Pancreas (tissue), 10 donors: ENCODE measurements around the gene KLF15. TPM values are rescaled to one million over a fixed set of nuclear protein-coding genes. Genes with fewer than 3 reads are reported as not detected.

Experiments used
- ATAC-seq, 4 donors: fragments of 200-7000 bp; cut with Tn5 transposase; one replicate each; pipeline versions ENCODE4 v1.8.0 to v1.9.1; 2020; ENCODE audit warnings: mild to moderate bottlenecking in 4 of 4, moderate library complexity in 4 of 4
- DNase-seq, 6 donors: peaks; one replicate each; pipeline ENCODE4 v3.0.0-alpha.2; 2020
- FAIRE-seq: peaks from 2 replicates; lab custom pipeline; 2012; peaks lifted over from hg19 to GRCh38; lab: Jason Lieb, UNC
- H3K27ac ChIP-seq, 4 donors: fragments of 200-600 bp; sonication (generic); 1 replicate in 3 of 4; 2 replicates in 1 of 4; pipeline versions ENCODE4 v1.5.0 to v1.8.0; 2020
- H3K27me3 ChIP-seq, 4 donors: fragments of 200-600 bp; one replicate each; pipeline ENCODE4 v1.8.0; 2021
- H3K36me3 ChIP-seq, 3 donors: fragments of 200-600 bp; sonication (generic) in 1 of 3; one replicate each; pipeline versions ENCODE4 v1.5.0 to v1.8.0; 2020 to 2021
- H3K4me1 ChIP-seq, 3 donors: fragments of 200-600 bp; one replicate each; pipeline ENCODE4 v1.8.0; 2021
- H3K4me3 ChIP-seq, 4 donors: fragments of 200-600 bp; sonication (generic) in 2 of 4; one replicate each; pipeline versions ENCODE4 v1.5.0 to v1.8.0; 2020 to 2021
- H3K9me3 ChIP-seq, 4 donors: fragments of 200-600 bp; one replicate each; pipeline ENCODE4 v1.8.0; 2021
- WGBS, 2 donors: extraction: QIAGEN DNeasy Blood & Tissue Kit; methylation state at CpG; one replicate each; pipeline ENCODE4 v1.1.7; 2013; 5-methylcytosine and 5-hydroxymethylcytosine counted together
- intact Hi-C, 3 donors: fragments of 100-400 bp; cut with DNase I; formaldehyde crosslinking; loops; one replicate each; pipeline versions ENCODE4 v1.11.1 to v1.14.2; 2022
- polyA plus RNA-seq, 2 donors: library from polyadenylated mRNA; stranded (reverse); fragments of 200-250 nt; gene quantifications; one replicate each; pipeline ENCODE4 v1.2.3, GENCODE V29; 2013
- total RNA-seq, 6 donors: library from RNA; stranded (reverse); fragmentation: NEBNext Ultra II Directional in 4 of 6; extraction: Animal tissue kit (Norgen Biotek cat#: 25700) in 4 of 6; gene quantifications; one replicate each; pipeline versions ENCODE4 v1.2.1 to v1.2.4, GENCODE V29; 2021 to 2023
- TF ChIP-seq, protein P1 (sequence below), 4 donors: fragments of 200-600 bp; sonication (generic) in 3 of 4; IDR thresholded peaks; one replicate each; pipeline versions ENCODE4 v1.5.0 to v1.8.0; 2021; ENCODE audit warnings: antibody characterized with exemption in 4 of 4
- donor health status: healthy with polysubstance abuse.
- donor health status: DM: no; HTN: no; CAD: no; lungs with moderate emphysema.
- donor health status: DM: no; HTN: no; CAD: no.
- donor health status: control.
- donor health status: control.
- donor health status: Bipolar disorder and iron deficiency.
- donor health status: DM: yes; HTN: yes; CAD: no.
- donor health status: DM: no; HTN: no; CAD: no.
- donor health status: DM: no; HTN: no; CAD: no.
- donor health status: DM: yes; HTN: yes; CAD: no.

Gene KLF15
- total and polyA plus RNA-seq, 8 donors: 11.3 to 38.3 (median 26.8) TPM

DNA sequence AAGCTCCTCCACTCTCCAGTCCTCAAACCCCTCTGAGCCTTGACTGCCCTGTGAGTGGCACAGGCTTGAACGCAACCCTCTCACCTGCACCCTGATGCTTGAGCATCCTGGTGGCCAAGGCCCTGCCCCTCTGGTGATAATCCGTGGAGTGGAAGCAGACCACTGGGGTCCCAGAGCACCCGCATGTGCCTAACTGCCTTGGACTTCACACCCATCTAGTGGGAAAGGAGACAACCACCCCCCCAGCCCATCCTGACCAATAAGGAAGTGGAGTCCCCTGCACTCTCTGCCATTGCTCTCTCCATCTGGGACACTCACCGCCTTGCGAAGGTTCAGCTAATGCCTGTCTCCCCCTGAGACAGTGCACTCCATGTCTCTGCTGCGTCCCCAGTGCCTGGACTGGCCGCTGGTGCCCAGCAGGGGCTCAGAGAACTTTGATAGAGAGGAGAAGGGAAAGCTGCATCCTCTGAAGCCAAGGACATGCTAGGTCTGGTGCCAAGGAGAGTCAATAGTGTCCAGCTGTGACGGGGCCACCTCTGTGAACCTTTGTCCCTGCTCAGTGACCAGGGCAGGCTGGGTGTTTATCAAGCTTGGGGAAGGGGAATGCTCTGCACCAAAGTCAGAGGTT is 3.4 kb downstream of the KLF15 start:
- peak overlapping the region in 1 of 4 donors; percentile 95 for H3K4me3 ChIP-seq
- 66 to 69% methylated on average over 8 of the region's 8 CpGs for WGBS, 2 donors
- no peak overlapping the region for H3K27ac ChIP-seq

DNA sequence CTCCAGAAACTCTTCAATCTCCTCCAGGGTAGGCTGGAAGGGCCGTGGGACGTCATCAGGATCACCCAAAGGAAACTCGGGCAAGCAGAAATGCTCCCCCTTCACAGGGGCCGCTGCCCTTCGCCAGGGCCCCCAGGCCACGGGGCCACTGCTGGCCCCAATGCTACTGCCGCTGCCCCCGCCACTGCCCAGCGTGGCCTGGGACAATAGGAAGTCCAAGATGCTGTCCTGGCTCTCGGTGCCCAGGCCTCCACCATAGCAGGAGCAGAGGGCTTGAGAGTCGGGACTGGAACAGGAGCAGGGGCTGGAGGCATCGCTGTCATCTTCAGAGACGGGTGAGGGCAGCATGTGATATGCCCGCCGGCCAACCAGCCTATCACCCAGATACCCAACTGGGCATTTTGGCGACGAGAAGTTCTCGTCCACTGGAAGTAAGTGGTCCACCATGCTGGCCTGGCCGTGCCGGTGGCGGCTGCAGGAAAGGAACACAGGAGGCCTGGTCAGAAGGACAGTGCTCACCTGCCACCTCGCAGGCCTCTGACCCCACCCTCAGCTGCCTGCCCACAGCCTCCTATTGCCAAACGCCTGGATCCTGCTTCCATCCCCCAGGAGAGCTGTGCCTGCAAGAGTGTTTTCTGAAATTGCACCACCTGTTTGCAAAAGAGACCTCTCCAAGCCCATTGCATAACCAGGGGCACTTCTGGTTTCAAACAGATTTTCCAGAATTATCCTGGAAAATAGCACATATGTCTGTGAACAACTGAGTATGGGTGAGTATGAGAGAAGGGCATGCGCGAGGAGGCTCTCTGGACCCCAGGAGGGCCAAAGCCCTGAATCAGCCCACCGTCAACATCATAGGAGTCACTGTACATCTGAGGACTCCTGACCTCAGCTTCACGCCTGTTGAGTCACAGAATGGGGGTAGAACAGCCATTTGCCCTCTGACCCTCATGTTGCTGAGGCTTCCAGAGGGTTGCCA is 4.4 kb downstream of the KLF15 start:
- peaks cover 10 to 18% (median 15%) of the 10 kb centered on the region in 3 donors for H3K4me1 ChIP-seq
- 83 to 87% methylated on average over 27 of the region's 27 CpGs for WGBS, 2 donors
- ATAC-seq: no peak
- DNase-seq: peak in 4 of 6 donors; percentile 21 to 78 (median 46)
- TF ChIP-seq, protein P1, sequence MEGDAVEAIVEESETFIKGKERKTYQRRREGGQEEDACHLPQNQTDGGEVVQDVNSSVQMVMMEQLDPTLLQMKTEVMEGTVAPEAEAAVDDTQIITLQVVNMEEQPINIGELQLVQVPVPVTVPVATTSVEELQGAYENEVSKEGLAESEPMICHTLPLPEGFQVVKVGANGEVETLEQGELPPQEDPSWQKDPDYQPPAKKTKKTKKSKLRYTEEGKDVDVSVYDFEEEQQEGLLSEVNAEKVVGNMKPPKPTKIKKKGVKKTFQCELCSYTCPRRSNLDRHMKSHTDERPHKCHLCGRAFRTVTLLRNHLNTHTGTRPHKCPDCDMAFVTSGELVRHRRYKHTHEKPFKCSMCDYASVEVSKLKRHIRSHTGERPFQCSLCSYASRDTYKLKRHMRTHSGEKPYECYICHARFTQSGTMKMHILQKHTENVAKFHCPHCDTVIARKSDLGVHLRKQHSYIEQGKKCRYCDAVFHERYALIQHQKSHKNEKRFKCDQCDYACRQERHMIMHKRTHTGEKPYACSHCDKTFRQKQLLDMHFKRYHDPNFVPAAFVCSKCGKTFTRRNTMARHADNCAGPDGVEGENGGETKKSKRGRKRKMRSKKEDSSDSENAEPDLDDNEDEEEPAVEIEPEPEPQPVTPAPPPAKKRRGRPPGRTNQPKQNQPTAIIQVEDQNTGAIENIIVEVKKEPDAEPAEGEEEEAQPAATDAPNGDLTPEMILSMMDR (IDR thresholded peaks at IDR 0.05): no peak
- no peak for FAIRE-seq
- no peak overlapping the region for H3K27ac ChIP-seq
- no peaks in the 10 kb centered on the region for H3K27me3 ChIP-seq
- H3K4me3 ChIP-seq: no peak overlapping the region
- H3K36me3 ChIP-seq: peaks cover 0 to 31% (median 16%) of the 10 kb centered on the region in 3 donors
- no peaks in the 10 kb centered on the region for H3K9me3 ChIP-seq
- intact Hi-C loops: loop anchor here in 1 of 3 donors (5.0 kb wide), 1 partner anchor 85 kb away; no protein-coding TSS in a partner anchor

More for the DNA sequence above, 3.4 kb downstream of the KLF15 start:
- intact Hi-C loops: loop anchor here in 1 of 3 donors (5.0 kb wide), 1 partner anchor 87 kb away; no protein-coding TSS in a partner anchor
- H3K4me1 ChIP-seq: peaks cover 10 to 18% (median 15%) of the 10 kb centered on the region in 3 donors
- FAIRE-seq: no peak
- peak in 4 of 6 donors; percentile 20 to 54 (median 52) for DNase-seq
- no peaks in the 10 kb centered on the region for H3K27me3 ChIP-seq
- peaks cover 0 to 23% (median 16%) of the 10 kb centered on the region in 3 donors for H3K36me3 ChIP-seq
- no peaks in the 10 kb centered on the region for H3K9me3 ChIP-seq
- no peak for ATAC-seq
- TF ChIP-seq, protein P1 (IDR thresholded peaks at IDR 0.05): no peak

DNA sequence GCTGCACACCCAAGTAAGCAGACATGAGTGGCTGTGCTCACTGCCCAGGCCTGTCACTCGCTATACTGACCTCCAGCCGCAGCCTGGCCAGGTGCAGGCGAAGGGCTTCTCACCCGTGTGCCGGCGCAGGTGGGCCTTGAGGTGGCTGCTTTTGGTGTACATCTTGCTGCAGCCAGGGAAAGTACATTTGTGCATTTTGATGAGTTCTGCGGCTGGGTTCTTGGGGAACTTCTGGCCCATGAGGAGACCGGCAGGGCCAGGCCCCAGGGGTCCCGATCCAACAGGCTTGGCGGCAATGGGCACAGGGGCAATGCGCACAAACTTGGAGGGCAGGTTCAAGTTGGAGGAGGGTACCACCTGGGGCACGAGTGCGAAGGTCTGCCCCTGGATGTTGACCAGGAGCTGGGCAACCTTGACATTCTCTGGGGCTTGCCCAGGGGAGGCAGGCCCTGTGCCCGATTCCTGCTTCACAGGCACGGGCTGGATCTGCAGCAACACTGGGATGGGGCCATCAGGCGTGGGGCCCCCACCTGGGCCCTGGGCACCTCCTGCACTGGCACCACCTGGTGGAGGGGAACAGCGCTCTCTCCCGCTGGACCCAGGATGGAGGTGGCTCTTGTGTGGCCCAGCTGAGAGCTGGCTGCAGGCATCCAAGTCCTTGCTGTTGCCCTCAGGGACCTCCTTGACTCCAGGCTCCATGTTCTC is 5.3 kb downstream of the KLF15 start:
- intact Hi-C loops: loop anchor here in 1 of 3 donors (5.0 kb wide), 1 partner anchor 85 kb away; no protein-coding TSS in a partner anchor
- FAIRE-seq (no peak), ATAC-seq (no peak), DNase-seq (peak in 4 of 6 donors; percentile 20 to 66 (median 46))
- H3K4me3 ChIP-seq: no peak overlapping the region
- H3K27me3 ChIP-seq: no peaks in the 10 kb centered on the region
- peaks cover 0 to 40% (median 16%) of the 10 kb centered on the region in 3 donors for H3K36me3 ChIP-seq
- H3K27ac ChIP-seq: no peak overlapping the region
- H3K9me3 ChIP-seq: no peaks in the 10 kb centered on the region
- peaks cover 12 to 18% (median 15%) of the 10 kb centered on the region in 3 donors for H3K4me1 ChIP-seq
- TF ChIP-seq, protein P1 (IDR thresholded peaks at IDR 0.05): no peak
- 82 to 87% methylated on average over 18 of the region's 18 CpGs for WGBS, 2 donors

DNA sequence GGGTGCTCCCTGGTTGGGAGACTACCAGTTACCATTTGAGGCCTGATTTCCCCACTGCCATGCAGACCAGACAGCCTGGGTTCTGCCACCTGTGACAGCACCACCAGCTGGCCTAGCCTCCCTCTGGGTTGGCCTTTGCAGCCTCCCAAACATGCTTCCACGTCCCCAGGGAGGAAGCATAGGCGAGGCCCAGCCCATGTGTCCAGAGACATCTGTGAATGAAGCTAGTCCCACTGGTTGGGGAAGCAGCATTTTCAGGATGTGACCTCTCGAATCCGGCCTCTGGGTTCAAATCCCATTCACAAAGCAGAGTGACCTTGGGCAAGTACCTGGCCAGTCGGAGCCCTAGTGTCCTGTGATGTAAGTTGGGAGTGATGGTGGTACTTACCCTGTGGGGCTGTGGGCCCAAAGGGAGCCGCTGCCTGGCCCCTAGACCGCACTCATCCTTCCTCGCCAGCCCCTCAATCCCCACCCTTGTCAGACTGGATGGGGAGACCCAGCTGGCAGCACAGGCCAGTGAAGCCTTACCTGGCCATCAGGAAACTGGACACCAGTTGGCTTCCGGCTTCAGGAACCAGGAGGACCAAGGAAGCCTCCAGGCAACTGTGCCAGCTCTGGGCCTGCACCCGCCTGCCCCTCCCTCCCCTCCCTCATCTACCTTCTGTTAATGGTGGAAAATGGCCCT is 6.0 kb downstream of the KLF15 start:
- no peak for FAIRE-seq
- Histone ChIP-seq H3K4me3 (no peak overlapping the region), H3K36me3 (peaks cover 0 to 43% (median 16%) of the 10 kb centered on the region in 3 donors), H3K27ac (no peak overlapping the region), H3K9me3 (no peaks in the 10 kb centered on the region), H3K4me1 (peaks cover 13 to 18% (median 15%) of the 10 kb centered on the region in 3 donors), H3K27me3 (no peaks in the 10 kb centered on the region)
- intact Hi-C loops: loop anchor here in 1 of 3 donors (5.0 kb wide), 1 partner anchor 84 kb away; no protein-coding TSS in a partner anchor
- TF ChIP-seq, protein P1 (IDR thresholded peaks at IDR 0.05): no peak
- WGBS, 2 donors: 74 to 75% methylated on average over 9 to 10 of the region's 10 CpGs
- no peak for ATAC-seq
- DNase-seq: peak in 5 of 6 donors; percentile 1 to 47 (median 12)
